ENCODE measurements around the gene RNF19B. TPM values are rescaled to one million over a fixed set of nuclear protein-coding genes. Genes with fewer than 3 reads are reported as not detected.

The RNF19B gene
- total RNA-seq, 1 experiment from 2014 or later = 41.3 TPM

DNA sequence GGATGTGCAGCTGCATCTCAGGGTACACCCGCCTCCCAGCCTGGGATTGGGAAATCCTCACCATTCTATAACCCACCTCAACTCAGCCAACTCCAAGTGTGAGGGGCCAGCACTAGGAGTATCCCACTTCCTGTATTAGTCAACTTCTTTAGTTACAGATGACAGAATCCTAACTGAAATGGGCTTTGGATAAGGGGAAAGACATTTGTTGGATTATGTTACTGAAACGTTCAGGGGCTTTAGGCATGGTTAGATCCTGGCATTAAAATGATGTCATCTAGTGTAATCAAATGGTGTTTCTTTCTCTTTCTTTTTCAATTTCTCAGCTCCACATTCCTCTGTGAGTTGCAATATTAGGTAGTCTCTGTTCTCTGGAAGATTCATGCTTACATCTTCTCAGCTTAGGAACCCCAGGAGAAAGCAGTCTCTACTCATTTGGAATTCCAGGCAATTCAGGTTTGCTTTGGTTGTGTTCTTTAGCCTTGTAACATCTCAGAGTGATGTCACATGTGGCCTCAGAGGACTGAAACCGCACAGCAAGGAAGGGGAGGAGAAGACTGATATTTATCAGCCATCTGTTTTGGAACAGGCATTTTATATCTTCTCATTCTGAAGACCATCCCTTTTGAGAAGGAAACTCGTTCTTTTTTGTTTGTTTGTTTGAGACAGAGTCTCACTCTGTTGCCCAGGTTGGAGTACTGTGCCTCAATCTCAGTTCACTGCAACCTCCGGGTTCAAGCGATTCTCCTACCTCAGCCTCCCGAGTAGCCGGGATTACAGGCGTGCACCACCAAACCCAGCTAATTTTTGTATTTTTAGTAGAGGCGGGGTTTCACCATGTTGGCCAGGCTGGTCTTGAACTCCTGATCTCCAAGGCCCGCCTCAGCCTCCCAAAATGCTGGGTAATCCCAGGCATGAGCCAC lies 44.5 kb downstream of the RNF19B start:
- intact Hi-C loops (cut with micrococcal nuclease) = no loop called here

DNA sequence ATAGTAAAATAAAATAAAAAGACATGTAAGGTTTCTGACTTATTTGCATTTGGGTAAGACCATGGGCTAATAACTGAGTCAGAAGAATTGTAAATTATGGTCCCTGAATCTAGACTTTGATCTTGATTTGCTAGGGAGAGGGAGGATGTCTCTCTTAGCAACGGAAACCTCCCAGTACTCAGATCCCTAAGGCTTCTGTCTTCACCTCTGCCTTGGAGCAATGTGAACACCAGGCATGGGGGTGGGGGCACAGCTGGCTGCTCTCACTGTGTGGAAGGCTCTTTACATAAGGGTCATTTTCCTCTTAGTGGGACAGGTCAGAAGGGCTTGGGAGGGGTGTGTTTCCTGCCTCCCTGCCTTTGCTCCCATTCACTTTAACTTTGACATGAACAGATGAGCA lies 46.4 kb downstream of the RNF19B start:
- H3K4me3 Mint-ChIP-seq (ENCODE audit: unreplicated experiment) = no peak overlapping the region
- peaks cover 6% of the 10 kb centered on the region for H3K4me1 Mint-ChIP-seq (ENCODE audit: insufficient read depth, unreplicated experiment)
- peaks cover 9% of the 10 kb centered on the region for H3K36me3 Mint-ChIP-seq (ENCODE audit: insufficient read depth, unreplicated experiment)
- TF ChIP-seq, protein P1, sequence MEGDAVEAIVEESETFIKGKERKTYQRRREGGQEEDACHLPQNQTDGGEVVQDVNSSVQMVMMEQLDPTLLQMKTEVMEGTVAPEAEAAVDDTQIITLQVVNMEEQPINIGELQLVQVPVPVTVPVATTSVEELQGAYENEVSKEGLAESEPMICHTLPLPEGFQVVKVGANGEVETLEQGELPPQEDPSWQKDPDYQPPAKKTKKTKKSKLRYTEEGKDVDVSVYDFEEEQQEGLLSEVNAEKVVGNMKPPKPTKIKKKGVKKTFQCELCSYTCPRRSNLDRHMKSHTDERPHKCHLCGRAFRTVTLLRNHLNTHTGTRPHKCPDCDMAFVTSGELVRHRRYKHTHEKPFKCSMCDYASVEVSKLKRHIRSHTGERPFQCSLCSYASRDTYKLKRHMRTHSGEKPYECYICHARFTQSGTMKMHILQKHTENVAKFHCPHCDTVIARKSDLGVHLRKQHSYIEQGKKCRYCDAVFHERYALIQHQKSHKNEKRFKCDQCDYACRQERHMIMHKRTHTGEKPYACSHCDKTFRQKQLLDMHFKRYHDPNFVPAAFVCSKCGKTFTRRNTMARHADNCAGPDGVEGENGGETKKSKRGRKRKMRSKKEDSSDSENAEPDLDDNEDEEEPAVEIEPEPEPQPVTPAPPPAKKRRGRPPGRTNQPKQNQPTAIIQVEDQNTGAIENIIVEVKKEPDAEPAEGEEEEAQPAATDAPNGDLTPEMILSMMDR (IDR thresholded peaks at IDR 0.05; ENCODE audit: unreplicated experiment) = no peak
- ChIA-PET CTCF (interaction anchor here (1.1 to 1.3 kb wide), 2 partner anchors 16 to 42 kb away, joined by 3 to 4 read pairs; no protein-coding TSS in a partner anchor), POLR2A (no interaction called here)
- no TSS peak for BruUV-seq (replicated peaks)
- no peaks in the 10 kb centered on the region for H3K9me3 Mint-ChIP-seq (ENCODE audit: unreplicated experiment)
- no peaks in the 10 kb centered on the region for H3K27me3 Mint-ChIP-seq (ENCODE audit: insufficient read depth, unreplicated experiment)
- no peak for DNase-seq (ENCODE audit: unreplicated experiment)
- intact Hi-C loops (cut with micrococcal nuclease) = no loop called here
- H3K27ac Mint-ChIP-seq (ENCODE audit: low read depth, unreplicated experiment) = no peak overlapping the region

More for the DNA sequence above, 44.5 kb downstream of the RNF19B start:
- H3K27ac Mint-ChIP-seq (ENCODE audit: low read depth, unreplicated experiment) = no peak overlapping the region
- H3K4me3 Mint-ChIP-seq (ENCODE audit: unreplicated experiment) = no peak overlapping the region
- ChIA-PET POLR2A (interaction anchor here (0.6 to 1.7 kb wide), 2 partner anchors 15 to 196 kb away, joined by 3 read pairs; no protein-coding TSS in a partner anchor), CTCF (interaction anchor here (0.6 to 3.0 kb wide), 5 partner anchors 12 to 87 kb away, joined by 3 to 10 read pairs (median 4); no protein-coding TSS in a partner anchor)
- H3K36me3 Mint-ChIP-seq (ENCODE audit: insufficient read depth, unreplicated experiment) = peaks cover 13% of the 10 kb centered on the region
- no peaks in the 10 kb centered on the region for H3K27me3 Mint-ChIP-seq (ENCODE audit: insufficient read depth, unreplicated experiment)
- H3K9me3 Mint-ChIP-seq (ENCODE audit: unreplicated experiment) = no peaks in the 10 kb centered on the region
- no TSS peak for BruUV-seq (replicated peaks)
- peaks cover 6% of the 10 kb centered on the region for H3K4me1 Mint-ChIP-seq (ENCODE audit: insufficient read depth, unreplicated experiment)
- TF ChIP-seq, protein P1 (IDR thresholded peaks at IDR 0.05; ENCODE audit: unreplicated experiment) = no peak
- DNase-seq (ENCODE audit: unreplicated experiment) = no peak

- Mint-ChIP-seq H3K27me3 (ENCODE audit: insufficient read depth, unreplicated experiment) (no peaks in the 10 kb centered on the region), H3K9me3 (ENCODE audit: unreplicated experiment) (no peaks in the 10 kb centered on the region), H3K4me1 (ENCODE audit: insufficient read depth, unreplicated experiment) (peaks cover 6% of the 10 kb centered on the region), H3K36me3 (ENCODE audit: insufficient read depth, unreplicated experiment) (peaks cover 9% of the 10 kb centered on the region), H3K27ac (ENCODE audit: low read depth, unreplicated experiment) (no peak overlapping the region), H3K4me3 (ENCODE audit: unreplicated experiment) (no peak overlapping the region)
- DNase-seq (ENCODE audit: unreplicated experiment) = no peak
- TF ChIP-seq, protein P1 (IDR thresholded peaks at IDR 0.05; ENCODE audit: unreplicated experiment) = no peak
- ChIA-PET POLR2A (no interaction called here), CTCF (interaction anchor here (0.6 to 1.2 kb wide), 2 partner anchors 90 to 170 kb away, joined by 3 read pairs; no protein-coding TSS in a partner anchor)
- no TSS peak for BruUV-seq (replicated peaks)
- intact Hi-C loops (cut with micrococcal nuclease) = no loop called here
Observed at GRCh38 chr1:32917521-32917920, 47.1 kb downstream of the RNF19B start.

All from MCF 10A (cell line).